Upper lobe of left lung (tissue), 6 donors: ENCODE data around the gene LIPG. TPM values are rescaled to one million over a fixed set of nuclear protein-coding genes. Genes with fewer than 3 reads are reported as not detected.

Experiments used
- ATAC-seq, 2 donors: fragments of 200-7000 bp; cut with Tn5 transposase; one replicate each; pipeline ENCODE4 v1.9.1; 2022; ENCODE audit warnings: mild to moderate bottlenecking in 2 of 2, moderate library complexity in 2 of 2; ENCODE audit not compliant: low FRiP score in 2 of 2
- DNase-seq, 2 donors: peaks; one replicate each; pipeline ENCODE4 v3.0.0-alpha.2; 2019 to 2020
- H3K27ac ChIP-seq, 4 donors: fragments of 200-600 bp; sonication (generic); one replicate each; pipeline ENCODE4 v1.5.1; 2016 to 2019
- H3K27me3 ChIP-seq, 4 donors: fragments of 200-600 bp; sonication (generic); one replicate each; pipeline ENCODE4 v1.5.1; 2017 to 2019
- H3K36me3 ChIP-seq, 4 donors: fragments of 200-600 bp; sonication (generic); one replicate each; pipeline ENCODE4 v1.5.1; 2016 to 2019
- H3K4me1 ChIP-seq, 4 donors: fragments of 200-600 bp; sonication (generic); one replicate each; pipeline ENCODE4 v1.5.1; 2018 to 2019
- H3K4me3 ChIP-seq, 4 donors: fragments of 200-600 bp; sonication (generic); one replicate each; pipeline ENCODE4 v1.5.1; 2017 to 2019; ENCODE audit warnings: mild to moderate bottlenecking in 2 of 4, moderate library complexity in 1 of 4
- H3K9me3 ChIP-seq, 4 donors: fragments of 200-600 bp; sonication (generic); one replicate each; pipeline ENCODE4 v1.5.1; 2018 to 2019
- EP300 ChIP-seq, 4 donors: sonication (generic); formaldehyde crosslinking; IDR thresholded peaks; one replicate each; pipeline ENCODE4 v1.5.1; 2017; ENCODE audit warnings: antibody characterized with exemption in 4 of 4, control low read depth in 2 of 4
- POLR2A ChIP-seq, 4 donors: fragments of 450-650 bp; IDR thresholded peaks; one replicate each; pipeline ENCODE4 v1.5.1; 2016 to 2017; ENCODE audit warnings: antibody characterized with exemption in 4 of 4, mild to moderate bottlenecking in 2 of 4
- POLR2AphosphoS5 ChIP-seq, 2 donors: sonication (generic); formaldehyde crosslinking; IDR thresholded peaks; one replicate each; pipeline ENCODE4 v1.5.1; 2017; ENCODE audit warnings: antibody characterized with exemption in 2 of 2
- WGBS, 2 donors: methylation state at CpG; one replicate each; pipeline ENCODE4 v1.1.5; 2017 to 2018; 5-methylcytosine and 5-hydroxymethylcytosine counted together
- total RNA-seq, 6 donors: library from RNA; depleted of rRNA in 4 of 6; stranded (reverse); fragments of >200 nt in 4 of 6; gene quantifications; one replicate each; pipeline versions ENCODE4 v1.1.0 to v1.2.1, GENCODE V29; 2016 to 2021
- TF ChIP-seq, protein P1 (sequence below), 6 experiments: fragments of 450-650 bp in 4 of 6; fragments of 200-600 bp in 2 of 6; sonication (generic) in 2 of 6; IDR thresholded peaks; one replicate each; pipeline ENCODE4 v1.5.1; 2016 to 2019; ENCODE audit warnings: antibody characterized with exemption in 6 of 6
- donor health status: DM: no; HTN: no; CAD: no; lungs with moderate emphysema.
- donor health status: DM: no; HTN: yes; CAD: no; lungs with severe emphysema.

LIPG gene
- total RNA-seq, 6 donors from 2014 or later: 1.9 to 12.2 (median 4.5) TPM

DNA sequence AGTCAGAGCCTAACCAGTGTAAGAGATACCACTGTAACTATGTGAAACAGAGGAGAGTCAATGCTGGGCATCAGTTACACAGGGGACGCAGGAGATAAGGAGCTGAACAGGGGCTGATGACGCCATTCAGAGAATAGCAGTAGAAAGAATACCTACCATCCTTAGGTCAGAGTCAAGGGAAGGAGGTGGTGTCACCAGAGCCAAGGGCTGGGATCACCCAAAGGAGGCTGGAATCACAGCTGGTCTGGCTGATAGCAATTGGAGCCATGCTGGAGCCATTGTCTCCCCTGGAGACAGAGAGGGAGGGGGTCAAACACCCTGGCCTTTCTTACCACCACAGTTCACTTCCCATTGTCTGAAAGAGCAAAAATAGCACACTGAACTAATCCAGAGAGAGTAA lies 37.5 kb upstream of the LIPG start:
- Histone ChIP-seq H3K36me3 (no peaks in the 10 kb centered on the region), H3K9me3 (no peaks in the 10 kb centered on the region), H3K27ac (no peak overlapping the region), H3K4me3 (no peak overlapping the region), H3K27me3 (no peaks in the 10 kb centered on the region), H3K4me1 (no peaks in the 10 kb centered on the region)
- TF ChIP-seq, protein P1, sequence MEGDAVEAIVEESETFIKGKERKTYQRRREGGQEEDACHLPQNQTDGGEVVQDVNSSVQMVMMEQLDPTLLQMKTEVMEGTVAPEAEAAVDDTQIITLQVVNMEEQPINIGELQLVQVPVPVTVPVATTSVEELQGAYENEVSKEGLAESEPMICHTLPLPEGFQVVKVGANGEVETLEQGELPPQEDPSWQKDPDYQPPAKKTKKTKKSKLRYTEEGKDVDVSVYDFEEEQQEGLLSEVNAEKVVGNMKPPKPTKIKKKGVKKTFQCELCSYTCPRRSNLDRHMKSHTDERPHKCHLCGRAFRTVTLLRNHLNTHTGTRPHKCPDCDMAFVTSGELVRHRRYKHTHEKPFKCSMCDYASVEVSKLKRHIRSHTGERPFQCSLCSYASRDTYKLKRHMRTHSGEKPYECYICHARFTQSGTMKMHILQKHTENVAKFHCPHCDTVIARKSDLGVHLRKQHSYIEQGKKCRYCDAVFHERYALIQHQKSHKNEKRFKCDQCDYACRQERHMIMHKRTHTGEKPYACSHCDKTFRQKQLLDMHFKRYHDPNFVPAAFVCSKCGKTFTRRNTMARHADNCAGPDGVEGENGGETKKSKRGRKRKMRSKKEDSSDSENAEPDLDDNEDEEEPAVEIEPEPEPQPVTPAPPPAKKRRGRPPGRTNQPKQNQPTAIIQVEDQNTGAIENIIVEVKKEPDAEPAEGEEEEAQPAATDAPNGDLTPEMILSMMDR (IDR thresholded peaks at IDR 0.05): no peak
- TF ChIP-seq POLR2A (IDR thresholded peaks at IDR 0.05) (no peak), EP300 (IDR thresholded peaks at IDR 0.05) (no peak), POLR2AphosphoS5 (IDR thresholded peaks at IDR 0.05) (no peak)
- 87 to 95% methylated on average over 2 of the region's 2 CpGs for WGBS, 2 donors
- DNase-seq (no peak), ATAC-seq (peak in 1 of 2 donors; percentile 43)

DNA sequence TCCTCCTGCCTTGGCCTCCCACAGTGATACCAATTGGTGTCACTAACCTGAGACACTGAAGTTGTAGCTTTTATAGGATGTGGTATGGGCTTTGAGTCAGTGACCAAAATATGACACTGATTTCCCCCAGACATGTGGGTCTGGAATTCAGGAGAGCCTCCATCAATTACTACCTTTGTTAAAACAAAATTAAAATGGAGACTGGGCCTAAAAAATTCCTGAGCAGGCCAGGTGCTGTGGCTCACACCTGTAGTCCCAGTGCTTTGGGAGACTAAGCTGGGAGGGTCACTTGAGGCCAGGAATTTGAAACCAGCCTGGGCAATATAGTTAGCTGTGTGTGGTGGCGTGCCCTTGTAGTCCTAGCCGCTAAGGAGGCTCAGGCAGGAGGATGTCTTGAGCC lies 36.9 kb upstream of the LIPG start:
- H3K4me3 ChIP-seq: no peak overlapping the region
- no peaks in the 10 kb centered on the region for H3K9me3 ChIP-seq
- ATAC-seq (no peak), DNase-seq (no peak)
- 93 to 100% methylated on average over 2 of the region's 2 CpGs for WGBS, 2 donors
- no peaks in the 10 kb centered on the region for H3K27me3 ChIP-seq
- no peaks in the 10 kb centered on the region for H3K36me3 ChIP-seq
- no peak for TF ChIP-seq EP300 (IDR thresholded peaks at IDR 0.05)
- no peak for TF ChIP-seq POLR2A (IDR thresholded peaks at IDR 0.05)
- TF ChIP-seq POLR2AphosphoS5 (IDR thresholded peaks at IDR 0.05): no peak
- TF ChIP-seq, protein P1 (IDR thresholded peaks at IDR 0.05): no peak
- no peak overlapping the region for H3K27ac ChIP-seq
- H3K4me1 ChIP-seq: no peaks in the 10 kb centered on the region

DNA sequence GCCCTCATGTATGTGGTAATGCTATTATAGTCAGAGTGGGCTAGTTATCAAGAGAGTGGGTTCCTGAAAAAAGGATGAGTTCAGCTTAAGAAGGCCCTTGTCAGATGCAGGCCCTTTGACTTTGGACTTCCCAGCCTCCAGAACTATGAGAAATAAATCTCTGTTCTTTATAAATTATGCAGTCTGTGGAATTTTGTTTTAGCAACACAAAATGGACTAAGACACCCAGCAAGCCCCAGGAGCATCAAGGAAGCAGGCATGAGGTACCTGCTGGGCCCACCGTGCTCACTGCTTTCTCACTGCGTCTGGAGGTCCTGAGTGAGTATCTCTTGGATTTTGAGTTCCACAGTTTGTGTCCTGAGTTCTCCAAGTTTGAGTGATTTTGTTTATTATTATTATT lies 35.9 kb upstream of the LIPG start:
- WGBS, 2 donors: 95 to 100% methylated on average over 2 of the region's 2 CpGs

DNA sequence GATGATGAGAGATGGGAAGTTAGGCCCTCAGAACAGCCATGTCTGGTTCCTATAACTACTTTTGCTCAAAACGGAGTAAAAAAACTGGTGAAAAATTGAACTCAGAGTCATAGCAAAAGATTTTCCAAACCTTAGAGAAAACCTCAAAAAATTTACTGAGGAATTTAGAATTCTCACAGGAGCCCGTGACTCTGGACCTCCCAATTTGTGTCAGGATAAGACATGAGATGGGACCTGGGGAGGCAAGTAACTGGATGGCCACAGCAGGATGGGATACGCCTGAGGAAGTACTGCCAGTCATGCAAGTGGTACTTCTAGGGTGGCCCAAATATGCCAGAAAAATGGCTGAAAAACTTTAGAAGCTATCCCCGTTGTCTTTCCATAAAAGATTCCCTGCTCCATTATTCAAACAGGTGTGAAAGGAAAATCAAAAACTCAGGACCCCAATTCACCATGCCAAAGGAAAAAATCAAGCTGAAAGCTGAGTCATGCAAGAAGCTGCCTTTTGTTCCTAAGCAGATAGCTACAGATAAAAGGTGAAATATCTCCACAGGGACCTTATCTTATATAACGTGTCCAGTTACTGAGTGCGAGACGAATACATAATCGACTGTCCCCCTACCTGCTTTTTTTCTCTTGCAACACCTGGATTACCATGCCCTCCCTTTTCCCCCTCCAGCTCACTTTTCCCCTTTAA lies 34.1 kb upstream of the LIPG start:
- H3K27ac ChIP-seq: no peak overlapping the region
- 60 to 61% methylated on average over 8 of the region's 8 CpGs for WGBS, 2 donors
- H3K9me3 ChIP-seq: no peaks in the 10 kb centered on the region
- TF ChIP-seq POLR2A (IDR thresholded peaks at IDR 0.05) (no peak), EP300 (IDR thresholded peaks at IDR 0.05) (no peak), POLR2AphosphoS5 (IDR thresholded peaks at IDR 0.05) (no peak)
- TF ChIP-seq, protein P1 (IDR thresholded peaks at IDR 0.05): no peak
- ATAC-seq (no peak), DNase-seq (no peak)
- H3K4me1 ChIP-seq: no peaks in the 10 kb centered on the region
- no peak overlapping the region for H3K4me3 ChIP-seq
- H3K36me3 ChIP-seq: no peaks in the 10 kb centered on the region
- H3K27me3 ChIP-seq: no peaks in the 10 kb centered on the region

More for the DNA sequence above, 35.9 kb upstream of the LIPG start:
- Histone ChIP-seq H3K4me1 (no peaks in the 10 kb centered on the region), H3K27ac (no peak overlapping the region), H3K27me3 (no peaks in the 10 kb centered on the region), H3K36me3 (no peaks in the 10 kb centered on the region), H3K9me3 (no peaks in the 10 kb centered on the region), H3K4me3 (no peak overlapping the region)
- TF ChIP-seq EP300 (IDR thresholded peaks at IDR 0.05) (no peak), POLR2A (IDR thresholded peaks at IDR 0.05) (no peak), POLR2AphosphoS5 (IDR thresholded peaks at IDR 0.05) (no peak)
- TF ChIP-seq, protein P1 (IDR thresholded peaks at IDR 0.05): no peak
- ATAC-seq: no peak
- no peak for DNase-seq

DNA sequence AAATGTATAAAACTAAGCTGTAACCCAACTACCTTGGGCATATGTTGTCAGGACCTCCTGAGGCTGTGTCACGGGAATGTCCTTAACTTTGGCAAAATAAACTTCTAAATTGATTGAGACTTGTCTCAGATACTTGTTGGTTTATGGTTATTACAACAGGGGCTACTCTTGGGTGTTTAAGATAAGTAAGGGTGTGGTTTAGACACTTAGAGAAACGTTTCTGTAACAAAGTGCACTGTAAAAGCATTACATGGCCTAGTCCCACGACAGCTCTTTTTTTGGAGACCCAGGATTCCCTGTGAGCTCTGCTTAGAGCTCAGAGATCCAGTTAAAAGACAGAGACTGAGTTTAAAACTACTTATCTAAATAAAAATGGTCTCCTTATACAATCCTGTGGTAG lies 32.3 kb upstream of the LIPG start:
- no peaks in the 10 kb centered on the region for H3K9me3 ChIP-seq
- no peak overlapping the region for H3K27ac ChIP-seq
- DNase-seq: no peak
- no peaks in the 10 kb centered on the region for H3K27me3 ChIP-seq
- no peaks in the 10 kb centered on the region for H3K36me3 ChIP-seq
- no peak for TF ChIP-seq EP300 (IDR thresholded peaks at IDR 0.05)
- TF ChIP-seq POLR2A (IDR thresholded peaks at IDR 0.05): no peak
- TF ChIP-seq, protein P1 (IDR thresholded peaks at IDR 0.05): no peak
- TF ChIP-seq POLR2AphosphoS5 (IDR thresholded peaks at IDR 0.05): no peak
- WGBS, 2 donors: 54 to 62% methylated on average over 3 of the region's 3 CpGs
- no peak overlapping the region for H3K4me3 ChIP-seq
- H3K4me1 ChIP-seq: no peaks in the 10 kb centered on the region
- ATAC-seq: no peak
